ENCODE data around the gene FAM20B.

FAM20B gene

DNA sequence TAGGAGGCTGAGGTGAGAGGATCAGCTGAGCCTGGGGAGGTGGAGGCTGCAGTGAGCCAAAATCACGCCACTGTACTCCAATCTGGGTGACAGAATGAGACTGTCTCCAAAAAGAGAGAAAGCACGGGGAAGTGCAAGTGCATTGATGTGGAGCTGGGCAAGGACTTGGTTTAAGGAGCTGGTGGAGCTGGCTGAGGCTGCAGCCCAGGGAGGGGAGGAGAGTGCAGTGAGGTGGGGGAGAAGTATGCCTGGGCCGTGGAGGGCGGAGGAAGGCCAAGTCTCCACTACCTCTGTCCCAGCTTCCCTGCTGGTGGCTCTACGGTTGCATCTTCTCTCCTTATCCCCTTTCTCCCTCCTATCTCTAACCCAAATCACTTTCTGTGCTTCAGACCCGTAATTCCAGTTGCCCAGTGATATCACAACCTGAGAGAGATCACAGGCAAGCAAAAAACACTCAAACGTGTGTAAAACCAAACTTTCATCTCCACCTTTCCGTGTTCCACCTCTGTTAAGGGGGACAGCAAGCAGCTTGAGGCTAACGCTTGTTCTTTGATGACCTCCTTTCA, 67.3 kb downstream of the FAM20B start:
- no peak for DNase-seq (ENCODE audit: low spot score)

- DNase-seq (ENCODE audit: low spot score), result peak; percentile 47
Measured at GRCh38 chr1:179094818-179095217, 69.1 kb downstream of the FAM20B start.

- DNase-seq (ENCODE audit: low spot score), result no peak
Measured at GRCh38 chr1:179095377-179095776, 69.7 kb downstream of the FAM20B start.

- DNase-seq (ENCODE audit: low spot score), result no peak
Measured at GRCh38 chr1:179095924-179096323, 70.2 kb downstream of the FAM20B start.

- no peak for DNase-seq (ENCODE audit: low spot score)
Measured at GRCh38 chr1:179099891-179100290, 74.2 kb downstream of the FAM20B start.

DNA sequence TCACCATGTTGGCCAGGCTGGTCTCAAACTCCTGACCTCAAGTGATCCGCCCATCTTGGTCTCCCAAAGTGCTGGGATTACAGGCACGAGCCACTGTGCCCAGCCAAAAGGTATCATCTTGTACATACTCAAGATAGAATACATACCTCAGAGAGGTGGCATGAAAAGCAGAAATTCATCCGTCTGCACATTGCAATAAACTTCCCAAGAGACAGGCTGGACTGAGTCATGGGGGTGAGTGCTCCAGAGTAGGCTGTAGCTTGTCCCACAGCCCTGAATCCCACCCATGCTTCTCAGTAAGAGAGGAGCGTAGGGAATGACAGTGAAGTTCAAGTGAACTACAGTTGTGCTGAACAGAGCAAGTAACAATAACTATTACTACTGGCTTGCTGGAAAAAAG, 75.9 kb downstream of the FAM20B start:
- no peak for DNase-seq (ENCODE audit: low spot score)

GRCh38 chr1:179103999-179104398, 78.3 kb downstream of the FAM20B start:
- no peak for DNase-seq (ENCODE audit: low spot score)

- DNase-seq (ENCODE audit: low spot score), result no peak
Measured at GRCh38 chr1:179104611-179105250, 79.0 kb downstream of the FAM20B start.

- DNase-seq (ENCODE audit: low spot score), result no peak
Measured at GRCh38 chr1:179105393-179105792, 79.7 kb downstream of the FAM20B start.

DNA sequence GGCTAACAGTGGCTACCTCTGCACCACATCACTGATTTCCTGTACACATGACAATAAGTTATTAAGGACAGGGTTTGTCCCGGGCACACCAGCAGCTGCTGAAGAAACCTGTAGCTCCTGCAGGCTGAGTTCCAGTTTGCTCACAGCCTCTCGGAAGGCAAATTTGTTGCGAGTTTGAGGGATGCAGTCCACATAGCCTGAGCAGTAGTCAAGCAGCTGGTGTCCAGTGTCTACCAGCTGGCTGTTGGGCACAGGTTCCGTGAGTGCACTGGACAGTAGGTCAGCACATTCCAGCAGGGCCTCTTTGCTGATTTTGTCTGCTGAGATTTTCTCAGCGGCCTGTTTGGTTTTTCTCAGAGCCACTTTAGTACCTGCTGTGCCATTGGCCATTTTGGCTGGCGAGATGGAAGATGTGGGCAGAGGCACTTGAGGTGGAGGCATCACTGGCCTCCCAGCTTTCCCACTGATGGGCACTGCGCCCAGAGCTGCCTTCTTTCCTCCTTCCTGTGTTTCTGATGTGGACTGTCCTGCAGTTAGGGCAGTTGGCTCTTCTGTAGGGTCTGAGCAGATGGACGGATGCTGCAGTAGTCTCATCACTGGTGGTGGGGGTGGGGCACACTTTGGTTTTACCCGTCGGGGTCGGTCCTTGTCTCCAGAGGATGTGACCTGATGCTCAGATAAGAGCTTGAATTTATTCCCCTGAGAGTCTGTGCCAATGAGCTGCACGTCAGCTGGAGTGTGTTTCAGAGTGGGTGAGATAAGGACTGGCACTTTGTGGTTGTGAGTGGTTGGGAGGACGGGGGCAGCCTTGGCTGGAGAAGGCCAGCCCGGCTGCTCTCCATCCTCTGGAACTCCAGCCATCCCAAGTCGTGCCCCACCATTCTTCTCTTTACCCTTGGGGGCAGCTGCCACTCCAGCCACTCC, 82.3 kb downstream of the FAM20B start:
- no peak for DNase-seq (ENCODE audit: low spot score)

- no peak for DNase-seq (ENCODE audit: low spot score)
Measured at GRCh38 chr1:179108644-179109043, 83.0 kb downstream of the FAM20B start.

- DNase-seq (ENCODE audit: low spot score), result no peak
Measured at GRCh38 chr1:179115181-179115580, 89.5 kb downstream of the FAM20B start.

DNA sequence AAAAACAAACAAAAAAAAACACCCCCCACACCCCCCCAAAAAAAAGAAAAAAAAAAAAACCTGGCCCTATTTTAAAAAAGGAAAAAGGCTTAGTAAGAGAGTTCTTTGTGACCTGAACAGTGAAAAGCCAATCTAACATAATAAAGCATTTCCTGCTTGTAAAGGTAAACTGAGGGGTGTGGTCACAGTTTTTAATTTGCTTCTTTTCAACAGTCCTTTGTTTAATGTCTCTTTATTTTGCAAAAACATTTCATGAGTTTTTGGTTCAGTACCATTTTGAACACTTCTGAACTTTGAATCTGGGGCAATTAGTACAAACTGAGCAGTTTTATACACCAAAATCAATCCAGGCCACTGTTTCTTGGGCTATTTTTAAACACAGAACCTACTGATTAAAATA, 93.8 kb downstream of the FAM20B start:
- no peak for DNase-seq (ENCODE audit: low spot score)

GRCh38 chr1:179120736-179121135, 95.0 kb downstream of the FAM20B start:
- DNase-seq (ENCODE audit: low spot score), result no peak

DNA sequence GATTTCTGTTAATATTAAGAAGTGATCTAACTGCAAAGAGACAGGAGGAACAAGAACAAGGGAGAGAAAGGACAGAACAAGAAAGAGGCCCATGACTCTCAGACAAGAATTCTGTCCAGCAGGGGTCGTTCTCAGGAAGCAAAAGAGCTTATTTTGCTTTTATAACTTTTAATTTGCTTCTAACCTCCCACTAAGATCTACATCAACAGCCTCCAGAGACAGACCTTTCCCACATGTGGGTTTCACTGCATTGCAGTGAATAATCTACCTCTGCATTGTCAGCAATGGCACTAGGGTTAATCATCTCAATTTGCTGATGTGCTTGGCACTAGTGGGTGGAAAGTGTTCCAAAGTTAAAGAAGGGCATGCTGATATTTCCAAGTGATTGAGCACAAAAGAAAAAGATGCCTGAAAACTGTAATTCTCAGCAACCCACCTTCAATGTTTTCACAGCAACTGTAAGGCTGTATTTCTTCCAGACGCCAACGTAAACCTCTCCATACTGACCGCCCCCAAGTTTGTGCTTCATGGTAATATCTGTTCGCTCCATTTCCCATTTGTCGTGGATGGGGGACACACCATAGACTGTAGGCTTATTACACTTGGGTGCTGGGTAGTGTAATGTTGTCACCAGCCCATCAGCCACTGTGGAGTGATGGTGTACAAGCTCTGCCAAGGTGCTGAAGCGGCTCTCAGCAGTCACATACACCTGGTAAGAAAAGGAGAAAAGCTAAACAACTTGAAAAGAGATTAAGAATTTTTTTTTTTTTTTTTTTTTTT, 95.7 kb downstream of the FAM20B start:
- DNase-seq (ENCODE audit: low spot score), result no peak

DNA sequence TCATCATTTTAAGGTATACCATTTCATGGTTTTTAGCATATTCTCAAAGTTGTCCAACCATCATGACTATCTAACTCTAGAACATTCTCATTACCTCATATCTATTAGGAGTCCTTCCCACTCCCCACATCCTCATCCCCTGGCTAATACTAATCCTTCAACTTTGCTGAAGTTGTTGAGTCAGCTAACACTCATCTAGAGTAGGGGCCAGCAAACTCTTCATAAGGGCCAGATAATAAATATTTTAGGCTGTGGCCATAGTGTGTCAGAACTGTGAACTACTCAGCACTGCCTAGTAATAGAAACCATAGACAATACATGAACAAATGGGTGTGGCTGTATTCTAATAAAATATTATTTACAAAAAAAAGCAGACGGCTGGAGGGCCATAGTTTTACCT, 99.2 kb downstream of the FAM20B start:
- no peak for DNase-seq (ENCODE audit: low spot score)
